ENCODE measurements around the gene LRRFIP1.

DNA sequence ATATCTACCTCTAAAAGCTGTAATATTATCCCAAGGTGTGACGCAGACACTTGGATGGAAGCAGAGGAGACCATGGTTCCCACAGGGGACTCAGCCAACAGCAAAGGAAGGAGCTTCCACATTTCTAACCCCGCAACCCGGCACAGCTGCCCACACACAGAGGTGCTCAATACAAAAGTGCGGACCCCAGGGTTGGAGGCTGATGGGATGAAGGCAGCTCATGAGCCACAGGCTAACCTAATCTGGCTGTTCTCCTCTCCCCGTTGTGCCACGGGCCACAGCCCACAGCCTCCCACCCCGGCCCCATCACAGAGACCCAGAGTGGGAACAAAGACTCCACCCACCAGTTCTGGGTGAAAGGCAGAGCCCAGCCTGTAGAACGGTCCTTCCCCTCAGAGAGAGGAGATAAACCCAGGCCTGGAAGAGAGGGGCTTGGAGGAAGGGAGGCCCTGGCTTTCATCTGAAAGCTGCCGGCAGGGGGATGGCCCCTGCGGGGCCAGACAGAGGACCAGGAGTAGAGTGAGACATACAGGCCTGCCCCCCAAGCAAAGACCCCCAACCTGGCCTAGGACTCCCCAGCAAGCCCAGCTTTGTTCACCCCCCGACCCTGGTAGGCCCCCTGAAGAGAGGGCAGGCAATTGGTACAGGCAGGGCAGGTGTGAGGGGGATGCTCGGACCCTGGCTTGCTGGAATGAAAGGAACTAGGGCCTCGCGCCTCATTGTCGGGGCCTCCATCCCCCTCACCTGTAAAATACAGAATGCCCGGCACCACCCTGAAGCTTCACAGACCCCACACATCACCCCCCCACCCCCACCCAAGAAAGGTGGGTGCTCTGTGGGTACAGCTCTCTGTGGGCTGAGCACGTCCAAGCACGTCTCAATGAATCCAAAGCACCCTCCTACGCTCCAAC, 43.7 kb upstream of the LRRFIP1 start:
- no peak for TF ChIP-seq POLR2A (IDR thresholded peaks at IDR 0.05)
- TF ChIP-seq, protein P1, sequence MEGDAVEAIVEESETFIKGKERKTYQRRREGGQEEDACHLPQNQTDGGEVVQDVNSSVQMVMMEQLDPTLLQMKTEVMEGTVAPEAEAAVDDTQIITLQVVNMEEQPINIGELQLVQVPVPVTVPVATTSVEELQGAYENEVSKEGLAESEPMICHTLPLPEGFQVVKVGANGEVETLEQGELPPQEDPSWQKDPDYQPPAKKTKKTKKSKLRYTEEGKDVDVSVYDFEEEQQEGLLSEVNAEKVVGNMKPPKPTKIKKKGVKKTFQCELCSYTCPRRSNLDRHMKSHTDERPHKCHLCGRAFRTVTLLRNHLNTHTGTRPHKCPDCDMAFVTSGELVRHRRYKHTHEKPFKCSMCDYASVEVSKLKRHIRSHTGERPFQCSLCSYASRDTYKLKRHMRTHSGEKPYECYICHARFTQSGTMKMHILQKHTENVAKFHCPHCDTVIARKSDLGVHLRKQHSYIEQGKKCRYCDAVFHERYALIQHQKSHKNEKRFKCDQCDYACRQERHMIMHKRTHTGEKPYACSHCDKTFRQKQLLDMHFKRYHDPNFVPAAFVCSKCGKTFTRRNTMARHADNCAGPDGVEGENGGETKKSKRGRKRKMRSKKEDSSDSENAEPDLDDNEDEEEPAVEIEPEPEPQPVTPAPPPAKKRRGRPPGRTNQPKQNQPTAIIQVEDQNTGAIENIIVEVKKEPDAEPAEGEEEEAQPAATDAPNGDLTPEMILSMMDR (IDR thresholded peaks at IDR 0.05), result no peak

Measured in adrenal gland (tissue), 5 donors.